ENCODE measurements around the gene ALDOB.

The ALDOB gene

GRCh38 chr9:101466863-101467262 is 31.3 kb upstream of the ALDOB start:
- H3K4me1 Mint-ChIP-seq, result no peaks in the 10 kb centered on the region
- no peaks in the 10 kb centered on the region for H3K36me3 Mint-ChIP-seq
- peaks cover 28% of the 10 kb centered on the region for H3K27me3 Mint-ChIP-seq
- no peak overlapping the region for H3K4me3 Mint-ChIP-seq
- H3K27ac Mint-ChIP-seq, result no peak overlapping the region
- H3K9me3 Mint-ChIP-seq, result no peaks in the 10 kb centered on the region

DNA sequence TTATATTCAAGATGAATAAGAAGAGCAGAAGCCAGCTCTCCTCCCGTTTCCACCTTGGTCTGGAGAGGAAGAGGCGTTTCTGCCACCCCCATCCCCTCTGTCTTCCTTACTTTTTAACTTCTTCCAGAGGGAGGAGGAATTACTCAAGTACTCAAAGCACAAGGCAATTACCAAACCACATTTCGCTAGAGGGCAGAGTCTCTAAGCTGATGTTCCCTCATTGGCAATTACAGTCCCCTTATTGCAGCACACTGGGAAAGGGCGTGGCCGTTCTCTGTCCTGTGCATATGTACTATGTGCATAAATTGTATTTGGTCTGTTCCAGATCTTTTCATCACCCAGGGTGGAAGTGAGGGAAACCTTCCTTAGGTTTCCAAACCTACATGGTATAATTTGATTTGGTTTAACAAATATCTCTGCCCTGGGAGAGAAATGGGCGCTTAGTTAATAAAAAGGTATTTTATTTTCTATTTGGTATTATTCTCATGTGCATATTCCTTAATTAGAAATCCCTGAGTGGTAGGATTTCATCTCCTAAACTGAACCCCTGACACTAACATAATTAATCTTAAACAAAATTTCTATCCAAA is 29.8 kb upstream of the ALDOB start:
- Mint-ChIP-seq H3K9me3 (no peaks in the 10 kb centered on the region), H3K4me1 (no peaks in the 10 kb centered on the region), H3K36me3 (no peaks in the 10 kb centered on the region), H3K4me3 (no peak overlapping the region), H3K27ac (no peak overlapping the region), H3K27me3 (peaks cover 24% of the 10 kb centered on the region)

DNA sequence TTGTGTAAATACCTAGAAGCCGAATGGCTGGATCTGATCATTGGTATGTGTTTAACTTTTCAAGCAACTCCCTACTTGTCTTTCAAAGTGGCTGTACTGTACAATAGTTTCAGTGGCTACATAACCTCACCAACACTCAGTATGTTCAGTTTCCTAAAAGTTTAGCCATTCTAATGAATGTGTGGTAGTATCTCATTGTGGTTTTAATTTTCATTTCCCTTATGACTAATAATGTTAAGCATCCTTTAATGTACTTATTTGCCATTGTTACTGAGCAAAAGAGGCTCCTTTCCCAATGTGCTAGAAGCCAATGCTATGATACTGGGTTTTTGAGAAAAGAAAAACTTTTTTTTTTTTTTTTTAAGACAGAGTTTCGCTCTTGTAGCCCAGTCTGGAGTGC is 27.8 kb upstream of the ALDOB start:
- peaks cover 22% of the 10 kb centered on the region for H3K27me3 Mint-ChIP-seq
- no peaks in the 10 kb centered on the region for H3K36me3 Mint-ChIP-seq
- no peaks in the 10 kb centered on the region for H3K4me1 Mint-ChIP-seq
- no peaks in the 10 kb centered on the region for H3K9me3 Mint-ChIP-seq
- no peak overlapping the region for H3K4me3 Mint-ChIP-seq
- H3K27ac Mint-ChIP-seq, result no peak overlapping the region

DNA sequence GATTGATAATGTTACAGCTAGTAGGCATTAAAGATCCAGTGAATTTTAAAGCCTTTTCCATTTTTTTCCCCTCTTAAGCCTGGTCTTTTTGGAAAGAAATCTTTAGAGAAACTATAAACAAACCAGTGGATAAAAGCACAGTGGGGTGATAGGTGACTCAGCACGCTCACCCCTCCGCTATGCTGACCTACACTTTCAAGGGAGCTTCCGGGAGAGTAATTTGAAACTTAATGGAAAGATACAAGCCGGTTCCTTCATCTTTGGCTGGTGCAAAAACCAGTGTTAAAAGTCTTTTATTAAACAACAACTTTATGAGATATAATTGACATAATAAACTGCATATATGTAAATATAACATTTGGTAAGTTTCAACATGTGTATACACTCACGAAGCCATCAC is 27.0 kb upstream of the ALDOB start:
- H3K4me3 Mint-ChIP-seq, result no peak overlapping the region
- H3K27ac Mint-ChIP-seq, result no peak overlapping the region
- no peaks in the 10 kb centered on the region for H3K9me3 Mint-ChIP-seq
- no peaks in the 10 kb centered on the region for H3K36me3 Mint-ChIP-seq
- H3K4me1 Mint-ChIP-seq, result no peaks in the 10 kb centered on the region
- peaks cover 15% of the 10 kb centered on the region for H3K27me3 Mint-ChIP-seq

- H3K4me3 Mint-ChIP-seq, result no peak overlapping the region
- no peaks in the 10 kb centered on the region for H3K9me3 Mint-ChIP-seq
- H3K27me3 Mint-ChIP-seq, result peaks cover 14% of the 10 kb centered on the region
- no peaks in the 10 kb centered on the region for H3K36me3 Mint-ChIP-seq
- H3K4me1 Mint-ChIP-seq, result no peaks in the 10 kb centered on the region
- H3K27ac Mint-ChIP-seq, result no peak overlapping the region
These were observed 25.4 kb upstream of the ALDOB start for GRCh38 chr9:101460965-101461364.

DNA sequence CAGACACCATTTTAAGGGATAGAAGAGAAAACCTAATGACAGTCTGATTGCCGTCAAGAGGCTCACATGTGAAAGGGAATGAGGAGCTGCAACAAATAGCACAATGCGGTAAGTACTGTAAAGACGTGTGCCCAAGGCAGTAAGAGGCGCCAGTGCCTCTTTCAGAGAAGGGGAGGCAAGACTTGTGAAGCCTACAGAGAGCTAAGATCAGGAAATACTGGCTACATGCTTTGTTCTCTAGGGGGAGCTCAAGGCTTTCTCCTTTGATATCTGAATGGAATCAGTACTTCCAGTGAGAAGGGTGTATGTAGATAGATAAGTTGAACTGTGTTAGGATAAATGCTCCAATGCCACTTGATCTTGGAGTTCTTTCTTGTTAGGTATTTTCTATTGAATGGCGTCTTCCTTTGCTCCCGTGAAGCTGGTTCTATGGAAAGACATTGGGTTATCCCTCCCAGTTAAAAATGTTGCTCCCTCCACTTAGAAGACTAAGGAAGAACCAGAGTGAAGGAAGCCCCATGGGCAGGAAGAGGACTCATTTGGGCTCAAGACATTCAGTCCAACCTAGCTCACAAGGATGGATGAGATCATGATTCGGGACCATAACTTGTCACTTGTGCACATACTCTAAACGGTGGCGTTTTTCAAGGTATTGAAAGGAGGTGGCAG is 23.5 kb upstream of the ALDOB start:
- Mint-ChIP-seq H3K9me3 (no peaks in the 10 kb centered on the region), H3K36me3 (no peaks in the 10 kb centered on the region), H3K4me3 (no peak overlapping the region), H3K27ac (no peak overlapping the region), H3K27me3 (peaks cover 9% of the 10 kb centered on the region), H3K4me1 (no peaks in the 10 kb centered on the region)

DNA sequence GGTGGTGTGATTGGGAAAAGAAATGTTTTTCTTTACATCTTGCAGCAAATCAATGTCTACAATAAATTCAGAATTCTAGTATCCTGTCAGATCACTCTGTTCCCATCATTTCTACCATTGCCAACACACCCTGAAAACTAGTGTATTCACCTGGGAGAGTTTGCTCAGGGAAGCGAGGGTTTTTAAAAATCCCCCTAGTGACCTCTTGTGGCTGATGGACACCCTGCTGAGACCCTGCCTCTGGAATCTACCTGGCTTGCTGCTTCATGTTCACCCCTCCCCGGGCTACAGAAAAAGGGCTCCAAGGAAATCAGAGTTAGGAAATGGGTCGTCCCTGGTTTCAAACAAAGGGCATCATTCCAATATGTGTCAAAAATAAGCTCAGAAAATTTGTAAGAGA is 21.4 kb upstream of the ALDOB start:
- Mint-ChIP-seq H3K27ac (no peak overlapping the region), H3K9me3 (no peaks in the 10 kb centered on the region), H3K36me3 (no peaks in the 10 kb centered on the region), H3K27me3 (peaks cover 9% of the 10 kb centered on the region), H3K4me1 (no peaks in the 10 kb centered on the region), H3K4me3 (no peak overlapping the region)

DNA sequence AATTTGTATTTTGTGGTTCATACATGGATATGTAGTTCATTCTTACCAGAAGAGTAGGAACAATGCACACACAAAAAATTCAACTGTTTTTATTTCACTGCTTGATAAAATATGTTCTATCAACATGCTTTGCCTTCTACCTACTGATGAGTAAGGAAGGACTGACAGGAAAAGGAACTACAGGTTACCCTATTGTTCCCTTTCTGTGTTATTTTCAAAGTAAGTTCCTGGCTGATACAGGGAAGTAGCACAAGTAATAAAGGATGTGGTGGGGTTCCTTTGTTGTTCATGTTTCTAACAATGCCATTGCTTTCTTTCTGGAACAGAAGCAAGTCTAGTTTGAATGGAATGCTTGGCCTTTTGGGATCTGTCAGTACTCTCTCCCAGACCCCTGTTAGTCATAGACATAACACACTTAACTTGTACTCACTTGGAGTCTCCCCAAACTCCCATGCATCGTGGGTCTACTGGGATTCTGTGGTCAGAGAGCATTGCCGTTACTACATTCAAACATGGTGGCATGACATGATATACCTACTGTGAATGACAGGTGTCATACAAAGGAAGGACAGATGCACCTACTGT is 20.2 kb upstream of the ALDOB start:
- H3K4me3 Mint-ChIP-seq, result no peak overlapping the region
- no peaks in the 10 kb centered on the region for H3K36me3 Mint-ChIP-seq
- H3K27ac Mint-ChIP-seq, result no peak overlapping the region
- peaks cover 14% of the 10 kb centered on the region for H3K27me3 Mint-ChIP-seq
- H3K4me1 Mint-ChIP-seq, result no peaks in the 10 kb centered on the region
- H3K9me3 Mint-ChIP-seq, result no peaks in the 10 kb centered on the region

- H3K36me3 Mint-ChIP-seq, result no peaks in the 10 kb centered on the region
- no peak overlapping the region for H3K27ac Mint-ChIP-seq
- no peaks in the 10 kb centered on the region for H3K9me3 Mint-ChIP-seq
- peaks cover 16% of the 10 kb centered on the region for H3K27me3 Mint-ChIP-seq
- peaks cover 2% of the 10 kb centered on the region for H3K4me1 Mint-ChIP-seq
- H3K4me3 Mint-ChIP-seq, result no peak overlapping the region
These were observed 18.4 kb upstream of the ALDOB start for GRCh38 chr9:101453776-101454570.

- H3K4me1 Mint-ChIP-seq, result peaks cover 9% of the 10 kb centered on the region
- no peaks in the 10 kb centered on the region for H3K9me3 Mint-ChIP-seq
- no peaks in the 10 kb centered on the region for H3K36me3 Mint-ChIP-seq
- H3K4me3 Mint-ChIP-seq, result no peak overlapping the region
- no peak overlapping the region for H3K27ac Mint-ChIP-seq
- peaks cover 29% of the 10 kb centered on the region for H3K27me3 Mint-ChIP-seq
These were observed 15.9 kb upstream of the ALDOB start for GRCh38 chr9:101451498-101451897.

DNA sequence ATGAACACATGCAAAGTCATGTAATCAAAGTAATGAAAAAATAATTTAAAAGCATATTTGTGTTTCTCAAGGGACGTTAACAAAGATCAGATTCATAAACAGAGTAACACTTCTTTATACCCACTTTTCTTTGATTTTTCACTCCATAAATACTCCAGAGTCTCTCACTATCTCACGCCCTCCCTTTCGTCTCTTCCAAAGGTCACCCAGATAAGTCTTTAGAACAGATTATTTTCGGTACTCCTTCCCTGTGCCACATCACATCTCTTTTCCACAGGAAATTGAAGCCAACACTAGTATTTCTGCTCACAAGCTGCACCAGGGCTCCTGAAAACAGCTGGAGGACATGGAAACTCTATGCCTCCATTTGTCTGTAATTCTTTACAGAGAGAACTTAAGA is 15.4 kb upstream of the ALDOB start:
- Mint-ChIP-seq H3K27me3 (peaks cover 33% of the 10 kb centered on the region), H3K4me1 (peaks cover 9% of the 10 kb centered on the region), H3K4me3 (no peak overlapping the region), H3K9me3 (no peaks in the 10 kb centered on the region), H3K27ac (no peak overlapping the region), H3K36me3 (no peaks in the 10 kb centered on the region)

- Mint-ChIP-seq H3K27ac (no peak overlapping the region), H3K9me3 (no peaks in the 10 kb centered on the region), H3K4me1 (peaks cover 9% of the 10 kb centered on the region), H3K36me3 (no peaks in the 10 kb centered on the region), H3K27me3 (peaks cover 38% of the 10 kb centered on the region), H3K4me3 (peak overlapping the region; percentile 71)
These were observed 13.6 kb upstream of the ALDOB start for GRCh38 chr9:101449071-101449721.

DNA sequence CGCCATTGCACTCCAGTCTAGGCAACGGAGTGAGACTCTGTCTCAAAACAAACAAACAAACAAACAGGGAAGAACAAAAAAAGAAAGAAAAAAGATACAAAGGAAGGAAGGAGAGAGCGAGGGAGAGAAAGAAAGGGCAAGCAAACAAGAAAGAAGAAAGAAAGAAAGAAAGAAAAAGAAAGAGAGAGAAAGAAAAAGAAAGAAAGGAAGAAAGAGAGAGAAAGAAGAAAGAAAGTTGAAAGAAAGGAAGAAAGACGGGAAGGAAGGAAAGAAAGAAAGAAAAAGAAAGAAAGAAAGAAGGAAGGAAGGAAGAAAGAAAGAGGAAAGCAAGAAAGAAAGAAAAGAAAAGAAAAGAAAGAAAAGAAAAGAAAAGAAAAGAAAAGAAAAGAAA is 13.1 kb upstream of the ALDOB start:
- Mint-ChIP-seq H3K4me1 (peaks cover 9% of the 10 kb centered on the region), H3K27ac (no peak overlapping the region), H3K36me3 (no peaks in the 10 kb centered on the region), H3K4me3 (peak overlapping the region; percentile 71), H3K9me3 (no peaks in the 10 kb centered on the region), H3K27me3 (peaks cover 38% of the 10 kb centered on the region)

GRCh38 chr9:101446732-101447131 is 11.2 kb upstream of the ALDOB start:
- Mint-ChIP-seq H3K4me1 (peaks cover 9% of the 10 kb centered on the region), H3K4me3 (no peak overlapping the region), H3K9me3 (no peaks in the 10 kb centered on the region), H3K27ac (no peak overlapping the region), H3K27me3 (peaks cover 38% of the 10 kb centered on the region), H3K36me3 (no peaks in the 10 kb centered on the region)

DNA sequence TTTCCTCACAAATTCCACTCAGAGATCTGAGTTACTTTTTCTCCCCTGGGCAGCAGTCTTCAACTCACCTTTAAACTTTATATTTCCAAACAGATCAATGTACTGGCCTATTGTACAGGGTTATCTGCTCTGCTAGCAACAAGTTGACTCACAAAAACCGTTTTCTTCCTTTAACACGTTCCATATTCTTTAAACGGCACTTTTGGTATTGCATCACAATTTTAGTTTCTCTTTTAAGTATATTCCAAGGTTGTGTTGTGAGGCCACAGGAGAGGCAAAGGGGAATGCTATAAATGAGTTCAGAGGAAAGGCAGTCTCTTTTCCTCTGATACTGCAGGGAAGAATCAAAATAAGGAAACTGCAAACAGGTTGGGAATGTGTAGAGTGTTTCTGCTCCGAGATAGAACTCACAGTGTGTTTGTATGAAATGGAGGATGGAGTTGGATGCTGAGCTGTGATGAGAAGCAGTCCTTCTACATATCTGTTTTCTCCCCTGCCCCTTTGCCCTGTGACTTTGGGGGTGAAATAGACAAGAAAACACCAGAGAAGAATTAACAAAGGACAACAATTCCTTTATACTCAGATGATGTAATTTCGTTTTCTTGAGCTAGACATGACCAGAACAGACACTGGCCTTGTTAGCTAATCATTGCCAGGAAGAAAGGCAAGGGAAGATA is 9.9 kb upstream of the ALDOB start:
- H3K9me3 Mint-ChIP-seq, result no peaks in the 10 kb centered on the region
- H3K36me3 Mint-ChIP-seq, result no peaks in the 10 kb centered on the region
- no peak overlapping the region for H3K4me3 Mint-ChIP-seq
- no peak overlapping the region for H3K27ac Mint-ChIP-seq
- H3K27me3 Mint-ChIP-seq, result peaks cover 33% of the 10 kb centered on the region
- H3K4me1 Mint-ChIP-seq, result peaks cover 9% of the 10 kb centered on the region

Data from activated naive CD4-positive, alpha-beta T cell treated with anti-CD3 and anti-CD28 coated beads, Interleukin-2, amount 50 U/mL, for 24 hours (primary cell).